NCI-H460 (cell line): Measurements from ENCODE around the gene RUNX2. TPM values are rescaled to one million over a fixed set of nuclear protein-coding genes. Genes with fewer than 3 reads are reported as not detected.

Experiments used
- DNase-seq: peaks from one replicate; pipeline ENCODE4 v3.0.0-alpha.2; 2016; ENCODE audit warnings: low read depth; ENCODE audit errors: extremely low read depth
- total RNA-seq: library from RNA; depleted of rRNA; stranded (reverse); fragments of >200 nt; shearing (Covaris generic); gene quantifications from 2 replicates; pipeline ENCODE4 v1.2.3, GENCODE V29; 2014

The RUNX2 gene
- total RNA-seq, 1 experiment from 2014 or later, result 0.10 TPM

- no peak for DNase-seq
Observed at GRCh38 chr6:45504947-45505346, 176.8 kb downstream of the RUNX2 start.

GRCh38 chr6:45505470-45505869, 177.3 kb downstream of the RUNX2 start:
- no peak for DNase-seq

GRCh38 chr6:45507186-45507585, 179.1 kb downstream of the RUNX2 start:
- no peak for DNase-seq

- no peak for DNase-seq
Observed at GRCh38 chr6:45509426-45509825, 181.3 kb downstream of the RUNX2 start.

- DNase-seq, result no peak
Observed at GRCh38 chr6:45512717-45513116, 184.6 kb downstream of the RUNX2 start.

GRCh38 chr6:45513213-45513618, 185.1 kb downstream of the RUNX2 start:
- no peak for DNase-seq

- no peak for DNase-seq
Observed at GRCh38 chr6:45513843-45514242, 185.7 kb downstream of the RUNX2 start.

- no peak for DNase-seq
Observed at GRCh38 chr6:45514454-45515230, 186.5 kb downstream of the RUNX2 start.

GRCh38 chr6:45518013-45518720, 190.0 kb downstream of the RUNX2 start:
- no peak for DNase-seq

- DNase-seq, result no peak
Observed at GRCh38 chr6:45521226-45521625, 193.1 kb downstream of the RUNX2 start.

GRCh38 chr6:45522486-45522885, 194.4 kb downstream of the RUNX2 start:
- no peak for DNase-seq

GRCh38 chr6:45527210-45527609, 199.1 kb downstream of the RUNX2 start:
- no peak for DNase-seq

- DNase-seq, result no peak
Observed at GRCh38 chr6:45531999-45532595, 204.0 kb downstream of the RUNX2 start.

GRCh38 chr6:45532721-45533210, 204.6 kb downstream of the RUNX2 start:
- DNase-seq, result no peak

GRCh38 chr6:45533386-45533785, 205.3 kb downstream of the RUNX2 start:
- no peak for DNase-seq

GRCh38 chr6:45535933-45536332, 207.8 kb downstream of the RUNX2 start:
- DNase-seq, result no peak

GRCh38 chr6:45537539-45537938, 209.4 kb downstream of the RUNX2 start:
- DNase-seq, result no peak

GRCh38 chr6:45538641-45539547, 210.8 kb downstream of the RUNX2 start:
- no peak for DNase-seq

- DNase-seq, result no peak
Observed at GRCh38 chr6:45540375-45540920, 212.3 kb downstream of the RUNX2 start.

GRCh38 chr6:45541934-45542333, 213.8 kb downstream of the RUNX2 start:
- no peak for DNase-seq
